SK-N-SH treated with all-trans-retinoic acid at 6 μM for 48 hours (cell line): ENCODE results near the gene NMT2.

Experiments
- ARNTL ChIP-seq: fragments of 450-650 bp; formaldehyde crosslinking; IDR thresholded peaks from 2 replicates; pipeline ENCODE4 v1.5.0; 2020; ENCODE audit warnings: low read depth, mild to moderate bottlenecking, moderate library complexity, borderline replicate concordance
- ZC3H10 ChIP-seq: fragments of 250-450 bp; sonication (Bioruptor Pico); IDR thresholded peaks from 2 replicates; pipeline ENCODE4 v1.5.1; 2021; ENCODE audit warnings: mild to moderate bottlenecking, moderate library complexity

GRCh38 chr10:15213461-15213861 is 45.0 kb upstream of the NMT2 start:
- no peak for TF ChIP-seq ZC3H10 (CRISPR knock-in tag)
- no peak for TF ChIP-seq ARNTL (CRISPR knock-in tag)
